Liver (tissue), 9 donors: ENCODE data around the gene DOCK2. TPM values are rescaled to one million over a fixed set of nuclear protein-coding genes. Genes with fewer than 3 reads are reported as not detected.

Experiments
- DNase-seq: peaks from one replicate; pipeline ENCODE4 v3.0.0-alpha.2; 2017; ENCODE audit warnings: low spot score
- H3K27ac ChIP-seq, 2 donors: one replicate each; pipeline ENCODE4 v1.7.0; 2013; ENCODE audit warnings: inconsistent platforms in 2 of 2, low read length in 2 of 2, control low read depth in 1 of 2, low read depth in 1 of 2, mild to moderate bottlenecking in 1 of 2
- H3K27me3 ChIP-seq, 4 donors: one replicate each; pipeline versions ENCODE4 v1.6.1 to v1.7.0; 2013; ENCODE audit warnings: low read length in 3 of 4, inconsistent platforms in 1 of 4, mild to moderate bottlenecking in 1 of 4, moderate library complexity in 1 of 4; ENCODE audit not compliant: control insufficient read depth in 4 of 4, insufficient read depth in 4 of 4
- H3K36me3 ChIP-seq, 4 donors: one replicate each; pipeline versions ENCODE4 v1.6.1 to v1.7.0; 2013; ENCODE audit warnings: low read length in 3 of 4, mild to moderate bottlenecking in 3 of 4, low read depth in 1 of 4, moderate library complexity in 1 of 4; ENCODE audit not compliant: control insufficient read depth in 4 of 4, insufficient read depth in 3 of 4
- H3K4me1 ChIP-seq, 4 donors: one replicate each; pipeline versions ENCODE4 v1.6.1 to v1.7.0; 2013; ENCODE audit warnings: low read length in 3 of 4, mild to moderate bottlenecking in 3 of 4, moderate library complexity in 1 of 4; ENCODE audit not compliant: control insufficient read depth in 4 of 4, insufficient read depth in 4 of 4
- H3K4me3 ChIP-seq, 3 donors: one replicate each; pipeline versions ENCODE4 v1.6.1 to v1.7.0; 2013; ENCODE audit warnings: low read length in 3 of 3, control low read depth in 1 of 3, low read depth in 1 of 3, mild to moderate bottlenecking in 1 of 3
- H3K9ac ChIP-seq, 2 donors: one replicate each; pipeline ENCODE4 v1.7.0; 2013; ENCODE audit warnings: low read length in 2 of 2, mild to moderate bottlenecking in 2 of 2, moderate library complexity in 2 of 2, control low read depth in 1 of 2, low read depth in 1 of 2
- H3K9me3 ChIP-seq, 4 donors: one replicate each; pipeline versions ENCODE4 v1.6.1 to v1.7.0; 2013; ENCODE audit warnings: low read length in 3 of 4; ENCODE audit not compliant: control insufficient read depth in 4 of 4
- ATF3 ChIP-seq: IDR thresholded peaks from 2 replicates; pipeline ENCODE4 v1.6.1; 2016; ENCODE audit warnings: antibody characterized with exemption
- CTCF ChIP-seq: fragments of 150-350 bp; IDR thresholded peaks from 2 replicates; pipeline ENCODE4 v1.5.1; 2017; ENCODE audit warnings: improper control_type of control experiment, low read depth, low read length; ENCODE audit not compliant: missing input control
- EGR1 ChIP-seq, 2 donors: IDR thresholded peaks; 2 replicates each; pipeline ENCODE4 v1.6.1; 2016 to 2018; ENCODE audit warnings: antibody characterized with exemption in 2 of 2, low read depth in 2 of 2
- FOXA1 ChIP-seq: IDR thresholded peaks from 2 replicates; pipeline ENCODE4 v1.6.1; 2016; ENCODE audit warnings: antibody characterized with exemption
- FOXA2 ChIP-seq: IDR thresholded peaks from 2 replicates; pipeline ENCODE4 v1.6.1; 2016; ENCODE audit warnings: antibody characterized with exemption
- GABPA ChIP-seq, 2 donors: IDR thresholded peaks in 1 of 2; conservative IDR thresholded peaks in 1 of 2; 2 replicates each; pipeline ENCODE4 v1.6.1; 2016; ENCODE audit warnings: antibody characterized with exemption in 2 of 2, mild to moderate bottlenecking in 1 of 2, moderate library complexity in 1 of 2
- HNF4A ChIP-seq, 2 donors: conservative IDR thresholded peaks; 2 replicates each; pipeline ENCODE4 v1.6.1; 2016; ENCODE audit warnings: antibody characterized with exemption in 2 of 2, mild to moderate bottlenecking in 2 of 2
- HNF4G ChIP-seq: IDR thresholded peaks from 2 replicates; pipeline ENCODE4 v1.6.1; 2016; ENCODE audit warnings: antibody characterized with exemption
- JUND ChIP-seq, 2 donors: IDR thresholded peaks; 2 replicates each; pipeline ENCODE4 v1.6.1; 2016; ENCODE audit warnings: antibody characterized with exemption in 2 of 2
- MAX ChIP-seq: IDR thresholded peaks from 2 replicates; pipeline ENCODE4 v1.6.1; 2016; ENCODE audit warnings: antibody characterized with exemption
- NR2F2 ChIP-seq: IDR thresholded peaks from 2 replicates; pipeline ENCODE4 v1.6.1; 2016; ENCODE audit warnings: antibody characterized with exemption
- RAD21 ChIP-seq, 2 donors: IDR thresholded peaks; 2 replicates each; pipeline ENCODE4 v1.6.1; 2016; ENCODE audit warnings: antibody characterized with exemption in 2 of 2, mild to moderate bottlenecking in 2 of 2
- REST ChIP-seq: IDR thresholded peaks from 2 replicates; pipeline ENCODE4 v1.6.1; 2016; ENCODE audit warnings: antibody characterized with exemption, mild to moderate bottlenecking
- RXRA ChIP-seq, 2 donors: IDR thresholded peaks; 2 replicates each; pipeline ENCODE4 v1.6.1; 2017 to 2018; ENCODE audit warnings: antibody characterized with exemption in 2 of 2, mild to moderate bottlenecking in 1 of 2
- SP1 ChIP-seq: IDR thresholded peaks from 2 replicates; pipeline ENCODE4 v1.6.1; 2018; ENCODE audit warnings: antibody characterized with exemption, mild to moderate bottlenecking
- TAF1 ChIP-seq: conservative IDR thresholded peaks from 2 replicates; pipeline ENCODE4 v1.6.1; 2016; ENCODE audit warnings: antibody characterized with exemption, mild to moderate bottlenecking
- YY1 ChIP-seq: IDR thresholded peaks from 2 replicates; pipeline ENCODE4 v1.6.1; 2016; ENCODE audit warnings: antibody characterized with exemption, mild to moderate bottlenecking
- ZBTB33 ChIP-seq: IDR thresholded peaks from 2 replicates; pipeline ENCODE4 v1.6.1; 2016; ENCODE audit warnings: antibody characterized with exemption
- WGBS: extraction: QIAGEN DNeasy Blood & Tissue Kit; methylation state at CpG from one replicate; pipeline ENCODE4 v1.1.7; 2013; 5-methylcytosine and 5-hydroxymethylcytosine counted together
- polyA plus RNA-seq, 2 donors: library from polyadenylated mRNA; stranded (reverse) in 1 of 2; unstranded in 1 of 2; fragments of 200-250 nt in 1 of 2; fragments of >200 nt in 1 of 2; fragmentation: Nextera tagmentation in 1 of 2; extraction: Ambion mirVana in 1 of 2; gene quantifications; one replicate each; pipeline versions ENCODE4 v1.2.1 to v1.2.3, GENCODE V29; 2013 to 2015
- total RNA-seq, 2 donors: library from RNA; depleted of rRNA; stranded (reverse); fragments of >200 nt; gene quantifications; one replicate each; pipeline ENCODE4 v1.2.3, GENCODE V29; 2014
- donor health status: healthy.
- donor health status: healthy.
- donor health status: healthy.
- donor health status: healthy.
- donor health status: healthy.

Gene DOCK2
- total and polyA plus RNA-seq, 4 donors = 2.3 to 26.6 (median 8.2) TPM

- DNase-seq = no peak
- 90% methylated on average over 1 of the region's 1 CpG for WGBS
- H3K36me3 ChIP-seq = peaks cover 0 to 19% (median 7%) of the 10 kb centered on the region in 4 donors
Measured at GRCh38 chr5:169595172-169595820, 41.8 kb upstream of the DOCK2 start.

More at GRCh38 chr5:169595172-169595820, 41.8 kb upstream of the DOCK2 start:
- Histone ChIP-seq H3K9me3 (no peaks in the 10 kb centered on the region), H3K27me3 (no peaks in the 10 kb centered on the region), H3K4me3 (no peak overlapping the region), H3K4me1 (no peaks in the 10 kb centered on the region), H3K27ac (no peak overlapping the region), H3K9ac (no peak overlapping the region)
- no peak for TF ChIP-seq TAF1
- no peak for TF ChIP-seq CTCF
- no peak for TF ChIP-seq EGR1 (IDR thresholded peaks at IDR 0.05; ENCODE audit: low read depth in 2 of 2)
- TF ChIP-seq NR2F2 = no peak
- no peak for TF ChIP-seq JUND (IDR thresholded peaks at IDR 0.05)
- no peak for TF ChIP-seq MAX
- no peak for TF ChIP-seq ZBTB33
- no peak for TF ChIP-seq YY1
- no peak for TF ChIP-seq GABPA (IDR thresholded peaks at IDR 0.05 in 1 of 2, conservative IDR thresholded peaks at IDR 0.05 in 1 of 2)
- TF ChIP-seq ATF3 = no peak
- no peak for TF ChIP-seq REST
- TF ChIP-seq HNF4G = no peak
- no peak for TF ChIP-seq RXRA (IDR thresholded peaks at IDR 0.05)
- TF ChIP-seq HNF4A (conservative IDR thresholded peaks at IDR 0.05) = no peak
- no peak for TF ChIP-seq SP1
- TF ChIP-seq FOXA1 = no peak
- TF ChIP-seq FOXA2 = no peak
- TF ChIP-seq RAD21 (IDR thresholded peaks at IDR 0.05) = no peak
